SH-SY5Y (cell line): ENCODE data around the gene AATK.

ENCODE experiments used
- GATA2 ChIP-seq: IDR thresholded peaks from 2 replicates; pipeline ENCODE4 v1.6.1; 2011; ENCODE audit warnings: mild to moderate bottlenecking, low read depth, low read length
- GATA3 ChIP-seq: IDR thresholded peaks from 2 replicates; pipeline ENCODE4 v1.6.1; 2011; ENCODE audit warnings: low read depth, mild to moderate bottlenecking, low read length, moderate library complexity

GRCh38 chr17:81173052-81173761 is 7.2 kb upstream of the AATK start:
- TF ChIP-seq GATA2, result no peak
- TF ChIP-seq GATA3, result no peak
